SH-SY5Y (cell line): ENCODE measurements around the gene CCR8.

Experiments
- GATA2 ChIP-seq: IDR thresholded peaks from 2 replicates; pipeline ENCODE4 v1.6.1; 2011; ENCODE audit warnings: mild to moderate bottlenecking, low read depth, low read length
- GATA3 ChIP-seq: IDR thresholded peaks from 2 replicates; pipeline ENCODE4 v1.6.1; 2011; ENCODE audit warnings: low read depth, mild to moderate bottlenecking, low read length, moderate library complexity

CCR8 gene

GRCh38 chr3:39294446-39295183 lies 34.9 kb upstream of the CCR8 start:
- TF ChIP-seq GATA3 (no peak), GATA2 (no peak)

- TF ChIP-seq GATA3: no peak
- TF ChIP-seq GATA2: no peak
These were observed 34.2 kb upstream of the CCR8 start for GRCh38 chr3:39295184-39295775.

GRCh38 chr3:39296197-39297077 lies 33.1 kb upstream of the CCR8 start:
- TF ChIP-seq GATA3 (no peak), GATA2 (no peak)

- TF ChIP-seq GATA2 (no peak), GATA3 (no peak)
These were observed 30.2 kb upstream of the CCR8 start for GRCh38 chr3:39299279-39299678.

GRCh38 chr3:39302178-39302577 lies 27.3 kb upstream of the CCR8 start:
- no peak for TF ChIP-seq GATA2
- TF ChIP-seq GATA3: no peak

- TF ChIP-seq GATA2: no peak
- TF ChIP-seq GATA3: no peak
These were observed 16.2 kb upstream of the CCR8 start for GRCh38 chr3:39313289-39313688.

GRCh38 chr3:39315420-39315819 lies 14.1 kb upstream of the CCR8 start:
- TF ChIP-seq GATA2 (no peak), GATA3 (no peak)

GRCh38 chr3:39317571-39318169 lies 11.8 kb upstream of the CCR8 start:
- no peak for TF ChIP-seq GATA3
- TF ChIP-seq GATA2: no peak

- TF ChIP-seq GATA2: no peak
- TF ChIP-seq GATA3: no peak
These were observed 11.2 kb upstream of the CCR8 start for GRCh38 chr3:39318301-39318700.

- no peak for TF ChIP-seq GATA2
These were observed 10.3 kb upstream of the CCR8 start for GRCh38 chr3:39319249-39319648.

- no peak for TF ChIP-seq GATA2
- no peak for TF ChIP-seq GATA3
These were observed 6.6 kb upstream of the CCR8 start for GRCh38 chr3:39322936-39323335.

GRCh38 chr3:39323494-39323893 lies 6.0 kb upstream of the CCR8 start:
- TF ChIP-seq GATA2: no peak
- no peak for TF ChIP-seq GATA3

GRCh38 chr3:39325236-39325635 lies 4.3 kb upstream of the CCR8 start:
- TF ChIP-seq GATA2: no peak
- TF ChIP-seq GATA3: no peak

- TF ChIP-seq GATA2: no peak
- TF ChIP-seq GATA3: no peak
These were observed 2.3 kb upstream of the CCR8 start for GRCh38 chr3:39327053-39327745.
